COLO668 (cell line): Measurements from ENCODE around the gene ARID3A.
"Not testable (repeated sequence)": the region's sequence is repeated elsewhere in the genome, so short reads cannot be mapped to it uniquely, and the experiment has no call there.

Source experiments
- DNase-seq: peaks from one replicate; lab custom pipeline; 2025; ENCODE audit not compliant: unreplicated experiment; lab: John Stamatoyannopoulos, UW

Gene ARID3A

GRCh38 chr19:945401-946252 is 19.8 kb downstream of the ARID3A start:
- no peak for DNase-seq

- no peak for DNase-seq
Measured at GRCh38 chr19:947090-947706, 21.4 kb downstream of the ARID3A start.

- DNase-seq = no peak
Measured at GRCh38 chr19:947707-948539, 22.1 kb downstream of the ARID3A start.

GRCh38 chr19:948842-949496 is 23.1 kb downstream of the ARID3A start:
- DNase-seq = no peak

- DNase-seq = no peak
Measured at GRCh38 chr19:950352-951066, 24.7 kb downstream of the ARID3A start.

GRCh38 chr19:952049-952679 is 26.3 kb downstream of the ARID3A start:
- DNase-seq = no peak

- no peak for DNase-seq
Measured at GRCh38 chr19:952680-953444, 27.0 kb downstream of the ARID3A start.

- no peak for DNase-seq
Measured at GRCh38 chr19:953445-954271, 27.8 kb downstream of the ARID3A start.

GRCh38 chr19:954272-954671 is 28.4 kb downstream of the ARID3A start:
- DNase-seq = no peak

- no peak for DNase-seq
Measured at GRCh38 chr19:954672-955494, 29.0 kb downstream of the ARID3A start.

- DNase-seq = no peak
Measured at GRCh38 chr19:955803-956765, 30.2 kb downstream of the ARID3A start.

- DNase-seq = no peak
Measured at GRCh38 chr19:956766-957440, 31.1 kb downstream of the ARID3A start.

GRCh38 chr19:957578-957977 is 31.7 kb downstream of the ARID3A start:
- DNase-seq = not testable (repeated sequence)

- no peak for DNase-seq
Measured at GRCh38 chr19:958967-959855, 33.4 kb downstream of the ARID3A start.

GRCh38 chr19:960020-960419 is 34.2 kb downstream of the ARID3A start:
- no peak for DNase-seq
